Right hindlimb (tissue), 1 donor: ENCODE results near the gene PSMB7.

ENCODE experiments used
- DNase-seq: peaks from one replicate; pipeline ENCODE4 v3.0.0-alpha.2; 2018

Gene PSMB7

GRCh38 chr9:124342776-124343485 is 72.3 kb downstream of the PSMB7 start:
- peak; percentile 89 for DNase-seq

GRCh38 chr9:124342402-124342775 is 72.9 kb downstream of the PSMB7 start:
- no peak for DNase-seq

GRCh38 chr9:124341455-124342170 is 73.6 kb downstream of the PSMB7 start:
- no peak for DNase-seq

GRCh38 chr9:124340219-124341069 is 74.8 kb downstream of the PSMB7 start:
- no peak for DNase-seq

GRCh38 chr9:124339603-124340146 is 75.6 kb downstream of the PSMB7 start:
- no peak for DNase-seq

- DNase-seq: no peak
Measured at GRCh38 chr9:124337562-124337961, 77.7 kb downstream of the PSMB7 start.

GRCh38 chr9:124335320-124335707 is 79.9 kb downstream of the PSMB7 start:
- DNase-seq: no peak

GRCh38 chr9:124334568-124335319 is 80.5 kb downstream of the PSMB7 start:
- no peak for DNase-seq

GRCh38 chr9:124333203-124333579 is 82.1 kb downstream of the PSMB7 start:
- DNase-seq: no peak

- peak; percentile 90 for DNase-seq
Measured at GRCh38 chr9:124332361-124333202, 82.7 kb downstream of the PSMB7 start.

- DNase-seq: no peak
Measured at GRCh38 chr9:124331580-124331979, 83.7 kb downstream of the PSMB7 start.

- DNase-seq: peak; percentile 73
Measured at GRCh38 chr9:124330011-124330697, 85.1 kb downstream of the PSMB7 start.

- DNase-seq: no peak
Measured at GRCh38 chr9:124329206-124329792, 85.9 kb downstream of the PSMB7 start.

- no peak for DNase-seq
Measured at GRCh38 chr9:124328285-124328684, 87.0 kb downstream of the PSMB7 start.

- no peak for DNase-seq
Measured at GRCh38 chr9:124327491-124327890, 87.8 kb downstream of the PSMB7 start.

- DNase-seq: no peak
Measured at GRCh38 chr9:124326378-124326777, 88.9 kb downstream of the PSMB7 start.

GRCh38 chr9:124325816-124326215 is 89.4 kb downstream of the PSMB7 start:
- DNase-seq: no peak

- no peak for DNase-seq
Measured at GRCh38 chr9:124323904-124324303, 91.3 kb downstream of the PSMB7 start.

- DNase-seq: no peak
Measured at GRCh38 chr9:124322618-124323432, 92.4 kb downstream of the PSMB7 start.

- DNase-seq: no peak
Measured at GRCh38 chr9:124321935-124322334, 93.3 kb downstream of the PSMB7 start.
